ENCODE data around the gene PTPRD. TPM values are rescaled to one million over a fixed set of nuclear protein-coding genes. Genes with fewer than 3 reads are reported as not detected.
A peak's percentile ranks its signal among the peaks of the same experiment; 100 is the strongest.

Gene PTPRD
- total and polyA plus RNA-seq, 2 donors (not counting 1 experiment from before 2014, with no cell fraction given), result 0.35 to 4.8 TPM

DNA sequence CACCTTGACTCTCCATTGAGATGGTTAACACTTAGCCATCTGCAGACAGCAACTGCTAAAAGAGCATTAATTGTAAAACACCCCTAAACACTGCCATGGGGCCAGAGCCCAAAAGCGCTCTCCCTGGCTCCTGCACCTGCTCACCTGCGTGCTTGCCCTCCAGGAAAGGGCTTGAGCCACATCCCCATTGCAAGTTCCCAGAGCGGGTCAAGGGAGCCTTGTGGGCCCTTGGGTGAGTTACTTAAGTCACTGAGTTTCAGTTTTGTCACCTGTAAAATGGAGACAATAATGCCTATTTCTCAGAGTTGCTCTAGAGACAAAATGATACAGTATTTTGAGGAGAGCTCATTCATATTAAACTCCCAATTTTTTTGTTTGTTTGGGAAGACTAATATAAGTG is 967.8 kb downstream of the PTPRD start:
- no peaks in the 10 kb centered on the region for H4K20me1 ChIP-seq (ENCODE audit: control insufficient read depth, extremely low read depth, insufficient read depth, low read length)
- no peaks in the 10 kb centered on the region for H3K36me3 ChIP-seq (ENCODE audit: control insufficient read depth, insufficient read depth, low read length)
- DNase-seq (ENCODE audit: low read depth in 2 of 2), result no peak
- no peak overlapping the region for H3K9ac ChIP-seq (ENCODE audit: insufficient read depth, low read length)
- no peaks in the 10 kb centered on the region for H3K4me1 ChIP-seq (ENCODE audit: control insufficient read depth, extremely low read depth, insufficient read depth, low read length)
- H2AFZ ChIP-seq (ENCODE audit: low read length), result no peak overlapping the region
- no peak overlapping the region for H3K4me3 ChIP-seq (replicated peaks in 1 of 4; ENCODE audit: control extremely low read depth in 1 of 4, insufficient read depth in 1 of 4, low read depth in 3 of 4, low read length in 4 of 4)
- no peaks in the 10 kb centered on the region for H3K27me3 ChIP-seq (ENCODE audit: control insufficient read depth, insufficient read depth, low read length)
- no peaks in the 10 kb centered on the region for H3K79me2 ChIP-seq (ENCODE audit: control insufficient read depth, insufficient read depth, low read length)
- no peak for TF ChIP-seq EZH2 (IDR thresholded peaks at IDR 0.05; ENCODE audit: low read length, missing control alignments)
- TF ChIP-seq, protein P1, sequence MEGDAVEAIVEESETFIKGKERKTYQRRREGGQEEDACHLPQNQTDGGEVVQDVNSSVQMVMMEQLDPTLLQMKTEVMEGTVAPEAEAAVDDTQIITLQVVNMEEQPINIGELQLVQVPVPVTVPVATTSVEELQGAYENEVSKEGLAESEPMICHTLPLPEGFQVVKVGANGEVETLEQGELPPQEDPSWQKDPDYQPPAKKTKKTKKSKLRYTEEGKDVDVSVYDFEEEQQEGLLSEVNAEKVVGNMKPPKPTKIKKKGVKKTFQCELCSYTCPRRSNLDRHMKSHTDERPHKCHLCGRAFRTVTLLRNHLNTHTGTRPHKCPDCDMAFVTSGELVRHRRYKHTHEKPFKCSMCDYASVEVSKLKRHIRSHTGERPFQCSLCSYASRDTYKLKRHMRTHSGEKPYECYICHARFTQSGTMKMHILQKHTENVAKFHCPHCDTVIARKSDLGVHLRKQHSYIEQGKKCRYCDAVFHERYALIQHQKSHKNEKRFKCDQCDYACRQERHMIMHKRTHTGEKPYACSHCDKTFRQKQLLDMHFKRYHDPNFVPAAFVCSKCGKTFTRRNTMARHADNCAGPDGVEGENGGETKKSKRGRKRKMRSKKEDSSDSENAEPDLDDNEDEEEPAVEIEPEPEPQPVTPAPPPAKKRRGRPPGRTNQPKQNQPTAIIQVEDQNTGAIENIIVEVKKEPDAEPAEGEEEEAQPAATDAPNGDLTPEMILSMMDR (conservative IDR thresholded peaks at IDR 0.05 in 1 of 2, IDR thresholded peaks at IDR 0.05 in 1 of 2; ENCODE audit: low read depth in 1 of 2, low read length in 2 of 2), result no peak
- H3K9me3 ChIP-seq (ENCODE audit: control insufficient read depth, insufficient read depth, low read depth, low read length), result no peaks in the 10 kb centered on the region
- no peak overlapping the region for H3K4me2 ChIP-seq (ENCODE audit: extremely low read depth, insufficient read depth, low read length)
- no peak overlapping the region for H3K27ac ChIP-seq (ENCODE audit: insufficient read depth, low read length)

DNA sequence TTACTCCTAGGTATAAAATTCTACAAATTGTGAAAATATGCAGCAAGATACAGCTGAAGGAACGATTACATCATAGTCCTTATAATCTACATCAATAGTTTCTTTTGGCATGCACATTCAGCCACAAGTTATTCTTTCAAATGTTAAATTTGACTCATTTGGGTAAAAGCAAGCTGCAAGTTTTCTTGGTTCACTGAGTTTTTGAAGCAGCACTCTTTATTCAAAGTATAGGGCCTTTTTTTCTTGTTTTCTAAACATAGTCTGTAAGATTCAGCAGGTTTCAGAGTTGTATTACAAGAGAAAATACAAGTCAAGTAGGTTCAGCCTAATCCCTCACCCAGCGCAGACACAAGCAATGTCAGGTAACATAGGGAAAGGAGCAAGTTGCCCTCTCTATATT is 981.5 kb downstream of the PTPRD start:
- no peak overlapping the region for H3K9ac ChIP-seq (ENCODE audit: insufficient read depth, low read length)
- H3K9me3 ChIP-seq (ENCODE audit: control insufficient read depth, insufficient read depth, low read depth, low read length), result no peaks in the 10 kb centered on the region
- H3K4me3 ChIP-seq (replicated peaks in 1 of 4; ENCODE audit: control extremely low read depth in 1 of 4, insufficient read depth in 1 of 4, low read depth in 3 of 4, low read length in 4 of 4), result no peak overlapping the region
- H3K4me1 ChIP-seq (ENCODE audit: control insufficient read depth, extremely low read depth, insufficient read depth, low read length), result no peaks in the 10 kb centered on the region
- no peak for TF ChIP-seq EZH2 (IDR thresholded peaks at IDR 0.05; ENCODE audit: low read length, missing control alignments)
- TF ChIP-seq, protein P1 (conservative IDR thresholded peaks at IDR 0.05 in 1 of 2, IDR thresholded peaks at IDR 0.05 in 1 of 2; ENCODE audit: low read depth in 1 of 2, low read length in 2 of 2), result no peak
- no peaks in the 10 kb centered on the region for H3K36me3 ChIP-seq (ENCODE audit: control insufficient read depth, insufficient read depth, low read length)
- no peak overlapping the region for H2AFZ ChIP-seq (ENCODE audit: low read length)
- no peak overlapping the region for H3K4me2 ChIP-seq (ENCODE audit: extremely low read depth, insufficient read depth, low read length)
- H4K20me1 ChIP-seq (ENCODE audit: control insufficient read depth, extremely low read depth, insufficient read depth, low read length), result no peaks in the 10 kb centered on the region
- peak in 1 of 2 donors; percentile 40 for DNase-seq (ENCODE audit: low read depth in 2 of 2)
- no peaks in the 10 kb centered on the region for H3K27me3 ChIP-seq (ENCODE audit: control insufficient read depth, insufficient read depth, low read length)
- no peaks in the 10 kb centered on the region for H3K79me2 ChIP-seq (ENCODE audit: control insufficient read depth, insufficient read depth, low read length)
- H3K27ac ChIP-seq (ENCODE audit: insufficient read depth, low read length), result no peak overlapping the region

DNA sequence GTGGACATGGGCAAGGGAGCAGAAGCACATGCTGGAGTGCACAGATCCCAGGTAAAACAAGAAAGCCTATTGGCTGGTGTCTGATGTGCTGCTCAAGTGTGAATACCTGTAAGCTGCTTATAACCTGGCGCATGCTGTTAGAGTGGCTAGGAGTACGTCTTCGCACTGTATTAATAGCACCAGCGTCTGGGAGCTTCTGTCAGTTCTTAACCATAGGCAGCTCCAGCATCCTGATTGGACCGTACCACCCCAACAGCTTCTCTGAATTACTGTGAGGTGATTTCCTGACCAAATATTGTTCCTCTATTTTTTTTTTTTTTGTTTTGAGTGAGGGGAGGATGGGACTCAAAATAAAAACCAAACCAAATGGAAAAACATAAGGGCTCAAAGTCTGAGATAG is 987.6 kb downstream of the PTPRD start:
- H3K9me3 ChIP-seq (ENCODE audit: control insufficient read depth, insufficient read depth, low read depth, low read length), result no peaks in the 10 kb centered on the region
- no peaks in the 10 kb centered on the region for H3K79me2 ChIP-seq (ENCODE audit: control insufficient read depth, insufficient read depth, low read length)
- TF ChIP-seq, protein P1 (conservative IDR thresholded peaks at IDR 0.05 in 1 of 2, IDR thresholded peaks at IDR 0.05 in 1 of 2; ENCODE audit: low read depth in 1 of 2, low read length in 2 of 2), result no peak
- TF ChIP-seq EZH2 (IDR thresholded peaks at IDR 0.05; ENCODE audit: low read length, missing control alignments), result no peak
- no peak overlapping the region for H3K9ac ChIP-seq (ENCODE audit: insufficient read depth, low read length)
- H3K4me1 ChIP-seq (ENCODE audit: control insufficient read depth, extremely low read depth, insufficient read depth, low read length), result no peaks in the 10 kb centered on the region
- H3K27me3 ChIP-seq (ENCODE audit: control insufficient read depth, insufficient read depth, low read length), result no peaks in the 10 kb centered on the region
- no peak overlapping the region for H3K4me2 ChIP-seq (ENCODE audit: extremely low read depth, insufficient read depth, low read length)
- H3K4me3 ChIP-seq (replicated peaks in 1 of 4; ENCODE audit: control extremely low read depth in 1 of 4, insufficient read depth in 1 of 4, low read depth in 3 of 4, low read length in 4 of 4), result no peak overlapping the region
- DNase-seq (ENCODE audit: low read depth in 2 of 2), result no peak
- no peak overlapping the region for H3K27ac ChIP-seq (ENCODE audit: insufficient read depth, low read length)
- H4K20me1 ChIP-seq (ENCODE audit: control insufficient read depth, extremely low read depth, insufficient read depth, low read length), result no peaks in the 10 kb centered on the region
- no peaks in the 10 kb centered on the region for H3K36me3 ChIP-seq (ENCODE audit: control insufficient read depth, insufficient read depth, low read length)
- H2AFZ ChIP-seq (ENCODE audit: low read length), result no peak overlapping the region

Measured in fibroblast of lung (primary cell).